Stimulated activated CD4-positive, alpha-beta T cell treated with anti-CD3 and anti-CD28 coated beads, Interleukin-15, amount 100 ng/mL, for 24 hours (primary cell): ENCODE data around the gene SIN3B.
A peak's percentile ranks its signal among the peaks of the same experiment; 100 is the strongest.

Experiments used
- DNase-seq: peaks from one replicate; pipeline ENCODE4 v3.0.0-alpha.2; 2020

The SIN3B gene

GRCh38 chr19:16891696-16892382 is 62.6 kb downstream of the SIN3B start:
- DNase-seq: no peak

- DNase-seq: no peak
These were observed 63.2 kb downstream of the SIN3B start for GRCh38 chr19:16892436-16892835.

GRCh38 chr19:16892868-16893685 is 63.9 kb downstream of the SIN3B start:
- no peak for DNase-seq

GRCh38 chr19:16893686-16893989 is 64.4 kb downstream of the SIN3B start:
- DNase-seq: no peak

GRCh38 chr19:16894080-16894479 is 64.9 kb downstream of the SIN3B start:
- DNase-seq: no peak

GRCh38 chr19:16895467-16896145 is 66.4 kb downstream of the SIN3B start:
- no peak for DNase-seq

- no peak for DNase-seq
These were observed 67.2 kb downstream of the SIN3B start for GRCh38 chr19:16896146-16897028.

- peak; percentile 77 for DNase-seq
These were observed 68.0 kb downstream of the SIN3B start for GRCh38 chr19:16897029-16897855.

GRCh38 chr19:16897856-16898161 is 68.6 kb downstream of the SIN3B start:
- peak; percentile 26 for DNase-seq

- no peak for DNase-seq
These were observed 69.3 kb downstream of the SIN3B start for GRCh38 chr19:16898361-16899015.

GRCh38 chr19:16899566-16900075 is 70.4 kb downstream of the SIN3B start:
- peak; percentile 53 for DNase-seq

GRCh38 chr19:16901491-16902175 is 72.4 kb downstream of the SIN3B start:
- no peak for DNase-seq

GRCh38 chr19:16902545-16902944 is 73.3 kb downstream of the SIN3B start:
- no peak for DNase-seq

- DNase-seq: no peak
These were observed 74.1 kb downstream of the SIN3B start for GRCh38 chr19:16903347-16903746.

GRCh38 chr19:16904599-16904998 is 75.4 kb downstream of the SIN3B start:
- no peak for DNase-seq

GRCh38 chr19:16908759-16909158 is 79.6 kb downstream of the SIN3B start:
- DNase-seq: no peak

- DNase-seq: no peak
These were observed 81.8 kb downstream of the SIN3B start for GRCh38 chr19:16911046-16911445.

- DNase-seq: no peak
These were observed 83.6 kb downstream of the SIN3B start for GRCh38 chr19:16912780-16913179.

GRCh38 chr19:16914421-16914820 is 85.2 kb downstream of the SIN3B start:
- no peak for DNase-seq

- DNase-seq: no peak
These were observed 85.9 kb downstream of the SIN3B start for GRCh38 chr19:16915135-16915534.

GRCh38 chr19:16915734-16916133 is 86.5 kb downstream of the SIN3B start:
- no peak for DNase-seq
